HG03469 (cell line): Measurements from ENCODE around the gene CENPE.

Experiments used
- ATAC-seq: cut with Tn5 transposase; IDR thresholded peaks from one replicate; pipeline ENCODE4 v1.9.1; 2021; ENCODE audit warnings: mild to moderate bottlenecking, moderate library complexity, moderate number of reproducible peaks; ENCODE audit not compliant: unreplicated experiment

CENPE gene

DNA sequence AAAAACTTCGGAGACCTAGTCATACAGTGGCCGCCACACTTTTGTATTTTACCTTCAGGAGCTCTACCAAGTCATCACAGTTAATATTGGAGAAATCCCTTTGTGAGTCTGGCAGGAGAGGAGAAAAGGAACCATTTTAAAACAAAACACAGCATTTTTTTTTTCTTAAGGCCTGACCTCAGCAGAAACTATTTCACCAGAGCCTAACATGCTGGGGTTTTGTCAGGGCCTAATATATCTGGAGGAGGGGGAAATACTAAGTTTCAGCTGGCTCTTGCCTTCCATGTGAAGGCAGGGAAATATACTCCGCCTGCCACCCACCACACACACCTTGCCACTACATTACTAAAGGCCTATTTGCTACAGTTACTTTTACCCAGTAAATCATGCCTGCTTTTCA lies 72.0 kb downstream of the CENPE start:
- ATAC-seq, result no peak

- no peak for ATAC-seq
Measured at GRCh38 chr4:103123114-103123513, 75.0 kb downstream of the CENPE start.

DNA sequence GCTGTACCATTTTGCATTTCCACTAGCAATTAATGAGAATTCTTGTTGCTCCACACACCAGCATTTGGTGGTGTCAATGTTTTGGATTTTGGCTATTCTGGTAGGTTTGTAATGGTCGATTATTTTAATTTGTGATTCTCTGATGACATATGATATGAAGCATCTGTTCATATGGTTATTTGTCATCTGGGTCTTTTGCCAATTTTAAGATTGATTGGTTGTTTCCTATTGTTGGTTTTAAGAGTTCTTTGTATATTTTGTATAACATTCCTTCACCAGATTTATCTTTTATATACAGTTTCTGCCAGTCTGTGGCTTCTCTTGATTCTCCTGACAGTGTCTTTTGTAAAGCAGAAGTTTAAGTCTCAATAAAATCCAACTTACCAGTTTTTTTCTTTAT lies 80.0 kb downstream of the CENPE start:
- ATAC-seq, result no peak

GRCh38 chr4:103111598-103111997 lies 86.5 kb downstream of the CENPE start:
- ATAC-seq, result no peak

GRCh38 chr4:103108542-103108941 lies 89.6 kb downstream of the CENPE start:
- ATAC-seq, result no peak

GRCh38 chr4:103105558-103106356 lies 92.4 kb downstream of the CENPE start:
- no peak for ATAC-seq

DNA sequence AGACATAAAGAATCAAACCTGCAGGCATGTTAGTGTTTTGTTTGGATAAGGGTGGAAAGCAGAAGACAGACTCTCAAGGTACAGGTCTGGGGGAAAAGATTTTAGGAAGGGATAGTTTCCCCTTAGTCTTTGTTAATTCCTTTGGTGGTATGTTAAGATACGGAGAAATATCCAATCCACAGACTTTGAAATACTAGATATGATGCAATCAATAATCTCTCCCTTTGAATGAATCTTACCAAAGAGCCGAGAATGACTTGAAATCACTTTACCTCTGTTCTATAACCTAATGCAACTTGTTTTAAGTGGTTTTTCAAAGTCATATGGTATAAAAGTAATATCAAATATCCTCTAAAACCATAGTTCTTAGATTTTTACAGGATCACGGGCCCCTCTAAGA lies 93.3 kb downstream of the CENPE start:
- ATAC-seq, result no peak

- ATAC-seq, result no peak
Measured at GRCh38 chr4:103100691-103101090, 97.5 kb downstream of the CENPE start.

- ATAC-seq, result peak; percentile 97
Measured at GRCh38 chr4:103099691-103100392, 98.3 kb downstream of the CENPE start, which contains the start of gene BDH2. Gene BDH2 (minus strand): TSS chr4:103099834. CDS start chr4:103096254, 3,580 bp downstream.

DNA sequence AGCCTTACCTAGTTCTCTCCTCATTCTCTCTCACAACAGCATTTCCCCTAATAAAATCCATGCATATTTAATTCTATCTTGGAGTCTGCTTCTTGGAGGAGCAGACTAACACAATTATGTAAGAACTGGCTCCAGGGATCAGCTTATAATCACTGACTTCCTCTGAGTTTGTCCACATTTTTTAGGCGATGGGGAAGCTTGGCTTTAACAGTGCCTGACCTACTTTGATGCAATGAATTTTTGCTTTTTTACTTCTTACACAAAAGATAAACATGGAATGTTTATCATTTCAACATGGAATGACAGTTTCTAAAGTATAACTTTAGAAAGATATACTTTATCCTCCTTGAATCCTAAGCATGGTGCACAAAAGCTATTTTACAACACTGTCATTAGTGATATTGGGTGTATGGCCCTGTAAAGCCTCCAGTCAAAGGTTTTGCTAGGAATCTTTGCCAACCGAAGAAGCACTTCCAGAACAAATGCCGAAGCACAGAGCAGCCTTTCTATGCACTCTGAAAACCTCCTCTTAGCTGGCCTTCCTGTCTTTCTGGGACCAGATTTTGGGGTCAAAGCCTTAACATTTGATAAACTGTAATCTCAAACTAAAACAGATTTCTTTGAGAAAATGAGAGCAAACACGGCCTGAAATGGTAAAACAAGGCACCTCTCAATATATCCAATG lies 99.2 kb downstream of the CENPE start:
- no peak for ATAC-seq

DNA sequence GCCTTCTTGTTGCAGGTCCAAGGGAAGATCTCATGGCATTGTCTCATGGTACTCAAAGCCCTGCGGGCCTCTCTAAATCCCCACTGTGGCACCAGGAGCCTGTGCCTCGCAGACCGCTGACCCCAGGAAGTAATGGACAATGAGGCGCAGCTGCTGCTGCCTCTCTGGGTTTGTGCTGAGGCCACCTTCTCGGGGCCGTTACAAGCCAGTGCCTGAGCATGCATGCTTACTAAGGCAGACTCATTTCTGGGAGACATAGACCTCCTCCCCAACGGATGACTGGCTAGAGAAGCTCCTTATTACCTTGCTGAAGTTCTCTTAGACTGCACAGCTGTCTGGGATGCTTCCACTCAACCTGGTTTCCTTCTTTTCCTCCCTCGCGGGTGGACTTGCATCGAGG lies 99.8 kb downstream of the CENPE start:
- no peak for ATAC-seq

- ATAC-seq, result no peak
Measured at GRCh38 chr4:103097112-103097511, 101.0 kb downstream of the CENPE start.

DNA sequence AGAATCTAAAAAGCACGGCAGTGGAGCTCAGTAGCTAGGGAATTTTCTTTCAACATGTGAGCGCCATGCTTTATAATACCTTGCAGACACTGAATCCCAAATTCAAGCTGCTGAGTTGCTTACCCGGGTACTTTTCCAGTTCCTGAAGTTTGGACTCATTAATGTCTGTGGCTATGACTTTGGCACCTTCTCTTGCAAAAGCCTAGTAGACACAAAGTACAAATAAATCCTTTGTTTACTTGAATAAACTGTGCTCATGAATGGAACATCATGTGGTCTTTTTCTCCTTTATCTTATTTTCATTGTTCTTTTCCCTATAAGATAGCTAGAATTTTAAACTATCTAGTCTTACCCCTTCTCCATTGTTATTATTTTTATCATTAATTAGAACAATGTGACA lies 103.1 kb downstream of the CENPE start:
- ATAC-seq, result no peak

GRCh38 chr4:103092245-103092644 lies 105.9 kb downstream of the CENPE start:
- ATAC-seq, result no peak

GRCh38 chr4:103091601-103092223 lies 106.4 kb downstream of the CENPE start:
- peak; percentile 66 for ATAC-seq

DNA sequence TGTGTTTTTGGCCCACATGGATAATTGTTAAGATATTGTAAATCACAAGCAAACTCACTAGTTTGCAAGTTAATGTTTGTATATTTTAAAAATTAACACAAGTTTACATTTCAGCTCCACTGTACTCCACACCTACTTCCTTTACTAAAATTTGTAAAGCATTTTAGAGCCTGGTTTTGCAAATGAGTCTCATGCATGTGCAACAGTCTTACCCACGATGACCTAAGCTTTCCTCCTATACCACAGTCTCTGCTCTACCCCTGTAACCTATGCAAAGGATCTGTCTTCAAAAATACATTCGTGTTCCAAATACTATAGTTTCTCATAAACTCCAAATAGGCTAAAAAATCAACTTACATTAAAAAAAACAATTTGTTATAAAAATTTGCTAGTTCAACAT lies 108.7 kb downstream of the CENPE start:
- ATAC-seq, result no peak

- no peak for ATAC-seq
Measured at GRCh38 chr4:103086551-103086950, 111.6 kb downstream of the CENPE start.

DNA sequence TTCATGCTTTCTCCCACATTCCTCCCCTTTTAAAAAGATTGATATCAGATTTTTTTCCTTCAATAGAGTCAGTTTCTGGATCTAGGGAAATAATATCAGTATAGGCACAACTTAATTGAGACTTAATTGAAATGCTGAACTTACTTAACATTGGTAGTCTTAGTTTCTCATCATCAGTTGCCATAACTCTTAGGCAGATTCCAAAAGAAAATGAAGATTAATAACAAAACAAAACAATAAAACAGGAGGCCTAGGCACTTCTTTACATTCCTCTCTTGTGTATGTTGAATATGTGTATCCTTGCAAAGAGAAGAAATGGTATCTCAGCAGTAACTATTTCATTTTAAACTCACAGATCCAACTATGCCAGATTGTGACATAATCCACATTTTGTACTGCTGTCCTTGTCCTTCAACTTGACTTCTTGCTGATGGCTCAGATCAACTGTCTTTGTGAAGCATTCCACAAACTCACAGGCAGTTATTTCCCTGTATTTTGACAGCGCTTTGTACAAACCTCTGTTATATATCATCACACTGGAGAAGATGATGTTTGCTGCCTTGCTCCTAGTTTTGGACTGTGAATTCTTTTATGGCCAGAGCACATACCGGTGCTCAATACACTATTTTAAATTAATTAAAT lies 112.5 kb downstream of the CENPE start:
- ATAC-seq, result no peak

DNA sequence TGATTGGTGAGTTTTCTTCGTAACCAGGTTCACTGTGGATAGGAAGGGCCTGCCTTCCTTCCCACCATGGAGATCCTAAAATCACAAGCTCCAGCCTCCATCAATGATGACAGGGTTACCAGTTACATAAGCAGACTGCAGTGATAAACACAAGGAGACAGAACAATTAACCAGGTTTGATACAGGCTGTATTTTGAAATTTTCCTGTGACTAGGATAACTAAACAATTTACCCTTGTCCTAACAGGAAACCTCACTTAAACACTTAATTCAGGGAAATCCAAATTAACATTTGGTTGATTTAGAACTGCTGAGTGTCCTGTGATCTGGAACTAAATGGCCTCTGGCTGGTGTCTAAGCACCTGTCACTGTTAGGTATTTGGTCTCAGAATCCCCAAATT lies 118.5 kb downstream of the CENPE start:
- no peak for ATAC-seq

GRCh38 chr4:103076747-103077347 lies 121.3 kb downstream of the CENPE start, which contains the start of gene SLC9B2:
Gene SLC9B2 (minus strand): TSS chr4:103076761. CDS start chr4:103067550, 9,211 bp downstream.
- peak; percentile 29 for ATAC-seq
